Fibroblast of lung (primary cell): Measurements from ENCODE around the gene HASPIN. TPM values are rescaled to one million over a fixed set of nuclear protein-coding genes. Genes with fewer than 3 reads are reported as not detected.
"Not testable (repeated sequence)": the region's sequence is repeated elsewhere in the genome, so short reads cannot be mapped to it uniquely, and the experiment has no call there.

ENCODE experiments used
- DNase-seq, 2 donors: peaks; one replicate each; pipeline versions ENCODE4 v3.0.0 to v3.0.0-alpha.2; 2010; ENCODE audit warnings: low read depth in 2 of 2
- H2AFZ ChIP-seq: 2 replicates; pipeline ENCODE4 v1.5.1; 2012; ENCODE audit warnings: low read length, control low read depth, inconsistent platforms
- H3K27ac ChIP-seq: 2 replicates; pipeline ENCODE4 v1.5.1; 2011; ENCODE audit warnings: low read length, control low read depth; ENCODE audit not compliant: insufficient read depth
- H3K27me3 ChIP-seq: 2 replicates; pipeline ENCODE4 v1.5.1; 2011; ENCODE audit warnings: mild to moderate bottlenecking, low read length; ENCODE audit not compliant: control insufficient read depth, insufficient read depth
- H3K36me3 ChIP-seq: 2 replicates; pipeline ENCODE4 v1.5.1; 2011; ENCODE audit warnings: low read length; ENCODE audit not compliant: control insufficient read depth, insufficient read depth
- H3K4me1 ChIP-seq: 2 replicates; pipeline ENCODE4 v1.5.1; 2011; ENCODE audit warnings: low read length; ENCODE audit not compliant: control insufficient read depth, insufficient read depth; ENCODE audit errors: extremely low read depth
- H3K4me2 ChIP-seq: 2 replicates; pipeline ENCODE4 v1.5.1; 2011; ENCODE audit warnings: low read length, control low read depth; ENCODE audit not compliant: insufficient read depth; ENCODE audit errors: extremely low read depth
- H3K4me3 ChIP-seq, 4 experiments: fragments of 200-600 bp in 1 of 4; sonication (generic) in 1 of 4; replicated peaks in 1 of 4; 2 replicates each; pipeline ENCODE4 v1.5.1; 2011 to 2016; ENCODE audit warnings: low read length in 4 of 4, low read depth in 3 of 4, mild to moderate bottlenecking in 3 of 4, control low read depth in 2 of 4, inconsistent platforms in 1 of 4, mixed read lengths in 1 of 4; ENCODE audit not compliant: insufficient read depth in 1 of 4; ENCODE audit errors: control extremely low read depth in 1 of 4
- H3K79me2 ChIP-seq: 2 replicates; pipeline ENCODE4 v1.5.1; 2012; ENCODE audit warnings: mild to moderate bottlenecking, low read length, inconsistent platforms; ENCODE audit not compliant: control insufficient read depth, insufficient read depth
- H3K9ac ChIP-seq: 2 replicates; pipeline ENCODE4 v1.5.1; 2011; ENCODE audit warnings: mild to moderate bottlenecking, low read length, control low read depth; ENCODE audit not compliant: insufficient read depth
- H3K9me3 ChIP-seq: 2 replicates; pipeline ENCODE4 v1.5.1; 2012; ENCODE audit warnings: low read depth, low read length; ENCODE audit not compliant: control insufficient read depth, insufficient read depth
- H4K20me1 ChIP-seq: 2 replicates; pipeline ENCODE4 v1.5.1; 2011; ENCODE audit warnings: low read length; ENCODE audit not compliant: control insufficient read depth, insufficient read depth; ENCODE audit errors: extremely low read depth
- CTCF ChIP-seq, 2 donors: IDR thresholded peaks in 1 of 2; conservative IDR thresholded peaks in 1 of 2; 1 replicate in 1 of 2; 2 replicates in 1 of 2; pipeline ENCODE4 v1.5.1; 2011 to 2012; ENCODE audit warnings: low read length in 2 of 2, control low read depth in 1 of 2, inconsistent platforms in 1 of 2, low read depth in 1 of 2, mild to moderate bottlenecking in 1 of 2
- EZH2 ChIP-seq: IDR thresholded peaks from 2 replicates; pipeline ENCODE4 v1.5.1; 2012; ENCODE audit warnings: low read length, control low read depth, mild to moderate bottlenecking; ENCODE audit errors: missing control alignments
- polyA plus RNA-seq, 2 donors: library from polyadenylated mRNA; depleted of rRNA in 1 of 2; stranded (reverse) in 1 of 2; unstranded in 1 of 2; fragments of >200 nt; gene quantifications; 2 replicates each; pipeline ENCODE4 v1.2.1, GENCODE V29; 2011 to 2012; ENCODE audit warnings: missing spikeins in 1 of 2
- total RNA-seq: library from RNA; depleted of rRNA; stranded (reverse); fragments of >200 nt; gene quantifications from 2 replicates; pipeline ENCODE4 v1.2.1, GENCODE V29; 2014

Gene HASPIN
- total and polyA plus RNA-seq, 2 donors (not counting 1 experiment from before 2014, with no cell fraction given), result 1.5 to 2.0 TPM

- no peak overlapping the region for H3K27ac ChIP-seq
- no peak overlapping the region for H3K4me3 ChIP-seq
- H3K27me3 ChIP-seq, result no peaks in the 10 kb centered on the region
- TF ChIP-seq CTCF (conservative IDR thresholded peaks at IDR 0.05 in 1 of 2, IDR thresholded peaks at IDR 0.05 in 1 of 2; ENCODE audit: low read depth in 1 of 2, low read length in 2 of 2), result no peak
- no peak for TF ChIP-seq EZH2
- H3K4me2 ChIP-seq, result no peak overlapping the region
- no peaks in the 10 kb centered on the region for H3K9me3 ChIP-seq
- H2AFZ ChIP-seq, result no peak overlapping the region
- no peak overlapping the region for H3K9ac ChIP-seq
- peaks cover 36% of the 10 kb centered on the region for H3K79me2 ChIP-seq
- H3K36me3 ChIP-seq, result peaks cover 2% of the 10 kb centered on the region
- no peak for DNase-seq
- no peaks in the 10 kb centered on the region for H4K20me1 ChIP-seq
- peaks cover 8% of the 10 kb centered on the region for H3K4me1 ChIP-seq
Observed at GRCh38 chr17:3727041-3727440, 3.3 kb downstream of the HASPIN start.

DNA sequence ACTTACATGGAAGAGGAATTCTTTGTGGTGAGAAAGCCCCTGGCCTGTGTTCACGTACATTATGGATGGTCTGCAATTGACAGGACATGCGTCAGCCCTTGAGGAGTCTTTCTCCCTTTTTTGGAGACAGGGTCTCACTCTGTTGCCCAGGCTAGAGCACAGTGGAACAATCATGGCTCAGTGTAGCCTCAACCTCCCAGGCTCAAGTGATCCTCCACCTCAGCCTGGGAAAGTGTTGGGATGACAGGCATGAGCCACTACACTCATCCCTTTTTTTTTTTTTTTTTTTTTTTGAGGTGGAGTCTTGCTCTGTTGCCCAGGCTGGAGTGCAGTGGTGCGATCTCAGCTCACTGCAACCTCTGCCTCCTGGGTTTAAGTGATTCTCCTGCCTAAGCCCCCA is 4.4 kb downstream of the HASPIN start:
- not testable (repeated sequence) for H3K27me3 ChIP-seq, H4K20me1 ChIP-seq, H3K27ac ChIP-seq, H3K4me2 ChIP-seq, H3K4me1 ChIP-seq, H3K9ac ChIP-seq, H3K4me3 ChIP-seq, H3K36me3 ChIP-seq, H3K9me3 ChIP-seq, DNase-seq, H2AFZ ChIP-seq
- H3K79me2 ChIP-seq, result peaks cover 29% of the 10 kb centered on the region

- Histone ChIP-seq H3K4me1 (peaks cover 7% of the 10 kb centered on the region), H3K4me3 (no peak overlapping the region), H3K4me2 (no peak overlapping the region), H3K27me3 (no peaks in the 10 kb centered on the region), H3K79me2 (peaks cover 19% of the 10 kb centered on the region), H3K9ac (no peak overlapping the region), H3K36me3 (peaks cover 2% of the 10 kb centered on the region), H4K20me1 (no peaks in the 10 kb centered on the region), H3K27ac (no peak overlapping the region), H3K9me3 (no peaks in the 10 kb centered on the region), H2AFZ (no peak overlapping the region)
- no peak for DNase-seq
- TF ChIP-seq CTCF (conservative IDR thresholded peaks at IDR 0.05 in 1 of 2, IDR thresholded peaks at IDR 0.05 in 1 of 2; ENCODE audit: low read depth in 1 of 2, low read length in 2 of 2), result no peak
- TF ChIP-seq EZH2, result no peak
Observed at GRCh38 chr17:3729881-3730280, 6.2 kb downstream of the HASPIN start.
